ENCODE data around the gene PDSS2.

DNA sequence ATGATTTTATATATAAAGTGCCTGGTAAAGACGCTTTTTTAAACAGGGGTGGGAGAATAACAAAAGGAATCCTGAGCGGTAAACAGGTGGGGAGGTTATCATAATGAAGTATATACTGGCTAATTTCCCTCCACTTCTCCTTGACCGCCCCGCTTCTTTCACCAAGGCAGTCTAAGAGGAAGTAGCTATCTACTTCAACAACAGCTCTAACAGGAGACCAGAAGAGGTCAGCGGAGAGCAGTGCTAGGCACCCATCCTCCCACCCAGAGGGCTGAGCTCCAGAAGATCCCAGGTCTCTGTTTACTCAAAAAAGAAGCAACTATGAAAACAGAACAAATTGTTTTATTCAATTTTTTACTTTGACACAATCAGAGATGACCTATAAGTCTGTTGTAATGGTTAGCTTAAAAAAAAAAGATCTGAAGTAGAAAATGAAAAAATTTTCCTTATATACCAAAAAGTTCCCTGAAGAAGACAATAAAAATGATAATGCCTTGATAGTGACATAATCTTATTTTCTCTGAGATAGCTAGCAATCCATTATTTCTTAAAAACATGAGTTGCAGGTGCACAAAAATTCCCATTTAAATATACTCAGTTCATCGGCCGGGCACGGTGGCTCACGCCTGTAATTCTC, 141.1 kb downstream of the PDSS2 start:
- TF ChIP-seq, protein P1, sequence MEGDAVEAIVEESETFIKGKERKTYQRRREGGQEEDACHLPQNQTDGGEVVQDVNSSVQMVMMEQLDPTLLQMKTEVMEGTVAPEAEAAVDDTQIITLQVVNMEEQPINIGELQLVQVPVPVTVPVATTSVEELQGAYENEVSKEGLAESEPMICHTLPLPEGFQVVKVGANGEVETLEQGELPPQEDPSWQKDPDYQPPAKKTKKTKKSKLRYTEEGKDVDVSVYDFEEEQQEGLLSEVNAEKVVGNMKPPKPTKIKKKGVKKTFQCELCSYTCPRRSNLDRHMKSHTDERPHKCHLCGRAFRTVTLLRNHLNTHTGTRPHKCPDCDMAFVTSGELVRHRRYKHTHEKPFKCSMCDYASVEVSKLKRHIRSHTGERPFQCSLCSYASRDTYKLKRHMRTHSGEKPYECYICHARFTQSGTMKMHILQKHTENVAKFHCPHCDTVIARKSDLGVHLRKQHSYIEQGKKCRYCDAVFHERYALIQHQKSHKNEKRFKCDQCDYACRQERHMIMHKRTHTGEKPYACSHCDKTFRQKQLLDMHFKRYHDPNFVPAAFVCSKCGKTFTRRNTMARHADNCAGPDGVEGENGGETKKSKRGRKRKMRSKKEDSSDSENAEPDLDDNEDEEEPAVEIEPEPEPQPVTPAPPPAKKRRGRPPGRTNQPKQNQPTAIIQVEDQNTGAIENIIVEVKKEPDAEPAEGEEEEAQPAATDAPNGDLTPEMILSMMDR (IDR thresholded peaks at IDR 0.05): peak in 2 of 4 experiments; percentile 18 to 34
- no peak for TF ChIP-seq POLR2A (IDR thresholded peaks at IDR 0.05)
